ENCODE data around the gene APBA2.

- no peak for TF ChIP-seq GATA2 (IDR thresholded peaks at IDR 0.05; ENCODE audit: low read depth, low read length)
- no peak for TF ChIP-seq GATA3 (IDR thresholded peaks at IDR 0.05; ENCODE audit: low read depth, low read length)
Observed at GRCh38 chr15:29093696-29094343, 208.0 kb downstream of the APBA2 start.

Data from SH-SY5Y (cell line).